Kidney (tissue), 14 donors: ENCODE data around the gene WDTC1. TPM values are rescaled to one million over a fixed set of nuclear protein-coding genes. Genes with fewer than 3 reads are reported as not detected.

Experiments used
- DNase-seq, 5 donors: peaks; one replicate each; pipeline ENCODE4 v3.0.0-alpha.2; 2013 to 2020
- FAIRE-seq: peaks from 2 replicates; lab custom pipeline; 2012; peaks lifted over from hg19 to GRCh38; lab: Jason Lieb, UNC
- H3K27ac ChIP-seq, 2 donors: one replicate each; pipeline ENCODE4 v1.7.0; 2013; ENCODE audit warnings: low read depth in 2 of 2, low read length in 2 of 2, inconsistent platforms in 1 of 2
- H3K27me3 ChIP-seq: one replicate; pipeline ENCODE4 v1.7.1; 2013; ENCODE audit warnings: low read length, inconsistent platforms; ENCODE audit not compliant: control insufficient read depth, insufficient read depth
- H3K36me3 ChIP-seq, 3 donors: one replicate each; pipeline versions ENCODE4 v1.7.0 to v1.7.1; 2013; ENCODE audit warnings: low read length in 3 of 3, control low read depth in 1 of 3, inconsistent platforms in 1 of 3; ENCODE audit not compliant: insufficient read depth in 3 of 3, control insufficient read depth in 2 of 3
- H3K4me1 ChIP-seq, 3 donors: one replicate each; pipeline versions ENCODE4 v1.7.0 to v1.7.1; 2013; ENCODE audit warnings: low read length in 3 of 3, inconsistent platforms in 1 of 3, low read depth in 1 of 3; ENCODE audit not compliant: control insufficient read depth in 2 of 3, insufficient read depth in 2 of 3
- H3K4me3 ChIP-seq, 3 donors: one replicate each; pipeline versions ENCODE4 v1.7.0 to v1.8.1; 2013; ENCODE audit warnings: low read length in 3 of 3, control low read depth in 1 of 3, inconsistent platforms in 1 of 3
- H3K9ac ChIP-seq, 3 donors: one replicate each; pipeline versions ENCODE4 v1.7.0 to v1.7.1; 2013; ENCODE audit warnings: low read length in 3 of 3, control low read depth in 1 of 3, inconsistent platforms in 1 of 3
- H3K9me3 ChIP-seq, 3 donors: one replicate each; pipeline versions ENCODE4 v1.7.0 to v1.7.1; 2013; ENCODE audit warnings: low read length in 3 of 3, control low read depth in 1 of 3, inconsistent platforms in 1 of 3; ENCODE audit not compliant: control insufficient read depth in 2 of 3, insufficient read depth in 1 of 3
- CTCF ChIP-seq: IDR thresholded peaks from 3 replicates; pipeline ENCODE4 v1.5.1; 2012; ENCODE audit warnings: mild to moderate bottlenecking, moderate library complexity, borderline replicate concordance; ENCODE audit not compliant: insufficient read depth; ENCODE audit errors: extremely low read depth
- intact Hi-C: fragments of 100-400 bp; cut with DNase I; formaldehyde crosslinking; loops from one replicate; pipeline ENCODE4 v1.11.1; 2022
- polyA plus RNA-seq: library from polyadenylated mRNA; stranded (reverse); fragments of 350-450 nt; fragmentation: Illumina TruSeq; extraction: RNeasy Lipid Tissue Mini Kit (QIAGEN cat#74804); gene quantifications from one replicate; pipeline ENCODE4 v1.2.3, GENCODE V29; 2014; ENCODE audit warnings: low read depth, low replicate concordance; ENCODE audit not compliant: insufficient read depth
- total RNA-seq: library from RNA; stranded (reverse); fragmentation: NEBNext Ultra II Directional; extraction: Animal tissue kit (Norgen Biotek cat#: 25700); gene quantifications from one replicate; pipeline ENCODE4 v1.2.1, GENCODE V29; 2021
- donor health status: control.
- donor health status: control.
- donor health status: control.
- donor health status: control.
- donor health status: control.
- donor health status: DM: yes; HTN: yes; CAD: no.
- donor health status: Normal renal cell carcinoma (clear cell type).

Gene WDTC1
- total and polyA plus RNA-seq, 2 donors from 2014 or later: 23.7 to 42.2 TPM

GRCh38 chr1:27306892-27307761 lies 72.7 kb downstream of the WDTC1 start:
- FAIRE-seq (no peak), DNase-seq (peak in 4 of 5 donors; percentile 81 to 84 (median 82))
- Histone ChIP-seq H3K27me3 (no peaks in the 10 kb centered on the region), H3K36me3 (peaks cover 0 to 15% (median 9%) of the 10 kb centered on the region in 3 donors), H3K27ac (no peak overlapping the region), H3K9me3 (no peaks in the 10 kb centered on the region), H3K4me3 (no peak overlapping the region), H3K9ac (no peak overlapping the region), H3K4me1 (no peaks in the 10 kb centered on the region)
- intact Hi-C loops: loop anchor here (10.0 kb wide), 2 partner anchors 298 to 358 kb away; partner anchors contain the start of gene AHDC1
- TF ChIP-seq CTCF: no peak

GRCh38 chr1:27307874-27308598 lies 73.6 kb downstream of the WDTC1 start:
- intact Hi-C loops: loop anchor here (10.0 kb wide), 2 partner anchors 297 to 357 kb away; partner anchors contain the start of gene AHDC1
- H3K36me3 ChIP-seq: peaks cover 0 to 14% (median 8%) of the 10 kb centered on the region in 3 donors
- DNase-seq (peak in 2 of 5 donors; percentile 24 to 42), FAIRE-seq (no peak)
- H3K4me3 ChIP-seq: no peak overlapping the region
- H3K9ac ChIP-seq: no peak overlapping the region
- H3K4me1 ChIP-seq: no peaks in the 10 kb centered on the region
- H3K27ac ChIP-seq: no peak overlapping the region
- TF ChIP-seq CTCF: no peak
- no peaks in the 10 kb centered on the region for H3K27me3 ChIP-seq
- no peaks in the 10 kb centered on the region for H3K9me3 ChIP-seq

- Histone ChIP-seq H3K27ac (no peak overlapping the region), H3K4me1 (peaks cover 0 to 4% (median 0%) of the 10 kb centered on the region in 3 donors), H3K27me3 (no peaks in the 10 kb centered on the region), H3K4me3 (no peak overlapping the region), H3K9ac (no peak overlapping the region), H3K36me3 (peaks cover 0 to 3% (median 0%) of the 10 kb centered on the region in 3 donors), H3K9me3 (no peaks in the 10 kb centered on the region)
- DNase-seq: no peak
- intact Hi-C loops: no loop called here
- no peak for FAIRE-seq
- no peak for TF ChIP-seq CTCF
Observed at GRCh38 chr1:27314169-27314568, 79.7 kb downstream of the WDTC1 start.
